IMR-90 (cell line): Measurements from ENCODE around the gene GMCL1. TPM values are rescaled to one million over a fixed set of nuclear protein-coding genes. Genes with fewer than 3 reads are reported as not detected.

Experiments used
- ATAC-seq: fragments of 200-7000 bp; cut with Tn5 transposase; 2 replicates; pipeline ENCODE4 v1.9.1; 2020; ENCODE audit warnings: low read depth, mild to moderate bottlenecking, moderate library complexity
- BruUV-seq: library from RNA; stranded (reverse); fragments of 400-500 nt; replicated peaks from 2 replicates; lab custom pipeline; 2021; lab: Mats Ljungman, UMichigan
- CTCF ChIA-PET: fragments of 300-600 bp; formaldehyde crosslinking; extraction: SDS; loops from one replicate; lab custom pipeline; 2021; ENCODE audit warnings: antibody characterized with exemption; lab: Yijun Ruan, JAX
- POLR2A ChIA-PET: fragments of 300-600 bp; sonication (Branson Sonifier 250); formaldehyde crosslinking; loops from one replicate; lab custom pipeline; 2022; ENCODE audit warnings: antibody characterized with exemption; ENCODE audit not compliant: unreplicated experiment; lab: Charles Lee
- DNase-seq: peaks from one replicate; pipeline ENCODE4 v3.0.0; 2013
- H2AFZ ChIP-seq: replicated peaks from 2 replicates; pipeline ENCODE3; 2013; ENCODE audit warnings: low read length, mild to moderate bottlenecking; ENCODE audit not compliant: poor library complexity
- H2AK5ac ChIP-seq: 2 replicates; pipeline ENCODE4 v1.6.1; 2013; ENCODE audit warnings: low read depth, low read length, inconsistent platforms
- H2AK9ac ChIP-seq: replicated peaks from 2 replicates; pipeline ENCODE3; 2013; ENCODE audit warnings: mild to moderate bottlenecking, low read depth, low read length, moderate library complexity; ENCODE audit not compliant: poor library complexity
- H2BK120ac ChIP-seq: 2 replicates; pipeline ENCODE4 v1.6.1; 2013; ENCODE audit warnings: low read depth, low read length, inconsistent platforms
- H2BK15ac ChIP-seq: 3 replicates; pipeline ENCODE4 v1.6.1; 2013; ENCODE audit warnings: low read depth, low read length, inconsistent platforms
- H2BK20ac ChIP-seq: 2 replicates; pipeline ENCODE4 v1.6.1; 2013; ENCODE audit warnings: low read depth, mild to moderate bottlenecking, inconsistent platforms, low read length, moderate library complexity
- H2BK5ac ChIP-seq: 2 replicates; pipeline ENCODE4 v1.6.1; 2013; ENCODE audit warnings: mild to moderate bottlenecking, low read depth, low read length, inconsistent platforms; ENCODE audit not compliant: poor library complexity, severe bottlenecking
- H3K14ac ChIP-seq: replicated peaks from 2 replicates; pipeline ENCODE4 v1.6.1; 2013; ENCODE audit warnings: low read depth, low read length, inconsistent platforms
- H3K18ac ChIP-seq: 2 replicates; pipeline ENCODE4 v1.6.1; 2013; ENCODE audit warnings: low read depth, low read length, control low read depth
- H3K23ac ChIP-seq: 2 replicates; pipeline ENCODE4 v1.6.1; 2013; ENCODE audit warnings: low read depth, low read length, inconsistent platforms
- H3K27ac ChIP-seq: 2 replicates; pipeline ENCODE4 v1.5.1; 2013; ENCODE audit warnings: mild to moderate bottlenecking, control low read depth, low read length; ENCODE audit not compliant: insufficient read depth
- H3K27me3 ChIP-seq: 2 replicates; pipeline ENCODE4 v1.6.1; 2013; ENCODE audit warnings: low read length; ENCODE audit not compliant: control insufficient read depth, insufficient read depth
- H3K36me3 ChIP-seq: 2 replicates; pipeline ENCODE4 v1.6.1; 2013; ENCODE audit warnings: low read length, mixed read lengths; ENCODE audit not compliant: control insufficient read depth, insufficient read depth
- H3K4ac ChIP-seq: 2 replicates; pipeline ENCODE4 v1.6.1; 2013; ENCODE audit warnings: low read depth, low read length, inconsistent platforms
- H3K4me1 ChIP-seq: 2 replicates; pipeline ENCODE4 v1.6.1; 2013; ENCODE audit warnings: low read length, mixed read lengths; ENCODE audit not compliant: control insufficient read depth, insufficient read depth
- H3K4me2 ChIP-seq: 2 replicates; pipeline ENCODE4 v1.6.1; 2013; ENCODE audit warnings: low read depth, mild to moderate bottlenecking, control low read depth, low read length, moderate library complexity
- H3K4me3 ChIP-seq: 2 replicates; pipeline ENCODE4 v1.5.1; 2013; ENCODE audit warnings: low read depth, mild to moderate bottlenecking, control low read depth, low read length, moderate library complexity; ENCODE audit not compliant: insufficient read depth
- H3K56ac ChIP-seq: 2 replicates; pipeline ENCODE4 v1.6.1; 2013; ENCODE audit warnings: low read length, inconsistent platforms; ENCODE audit not compliant: insufficient read depth; ENCODE audit errors: extremely low read depth
- H3K79me1 ChIP-seq, 2 experiments: 2 replicates each; pipeline ENCODE4 v1.6.1; 2013; ENCODE audit warnings: low read length in 2 of 2, inconsistent platforms in 1 of 2, low read depth in 1 of 2
- H3K9ac ChIP-seq: 2 replicates; pipeline ENCODE4 v1.6.1; 2013; ENCODE audit warnings: low read depth, low read length, control low read depth
- H3K9me1 ChIP-seq: 2 replicates; pipeline ENCODE4 v1.6.1; 2013; ENCODE audit warnings: low read length, inconsistent platforms; ENCODE audit not compliant: insufficient read depth
- H3K9me3 ChIP-seq: 2 replicates; pipeline ENCODE4 v1.6.1; 2013; ENCODE audit warnings: low read length; ENCODE audit not compliant: control insufficient read depth, insufficient read depth
- H4K20me1 ChIP-seq: 2 replicates; pipeline ENCODE4 v1.6.1; 2013; ENCODE audit warnings: low read length, inconsistent platforms; ENCODE audit not compliant: insufficient read depth
- H4K5ac ChIP-seq: 2 replicates; pipeline ENCODE4 v1.6.1; 2013; ENCODE audit warnings: mild to moderate bottlenecking, low read depth, low read length, control low read depth
- H4K8ac ChIP-seq, 2 experiments: 2 replicates each; pipeline ENCODE4 v1.6.1; 2013; ENCODE audit warnings: low read depth in 2 of 2, low read length in 2 of 2, control low read depth in 1 of 2, inconsistent platforms in 1 of 2
- H4K91ac ChIP-seq: 2 replicates; pipeline ENCODE4 v1.6.1; 2013; ENCODE audit warnings: low read depth, low read length, inconsistent platforms; ENCODE audit not compliant: insufficient read depth
- FOS ChIP-seq: fragments of 150-350 bp; IDR thresholded peaks from 2 replicates; pipeline ENCODE4 v1.6.1; 2016; ENCODE audit warnings: low read depth, low read length
- MAFK ChIP-seq: IDR thresholded peaks from 2 replicates; pipeline ENCODE4 v1.6.1; 2012; ENCODE audit warnings: low read depth, low read length, improper control_type of control experiment
- WGBS, 2 experiments: methylation state at CpG; one replicate each; pipeline versions ENCODE4 v1.1.5 to v1.1.7; 2013; ENCODE audit warnings: missing lambda C conversion rate in 2 of 2; ENCODE audit not compliant: insufficient read length in 1 of 2; ENCODE audit errors: extremely low coverage in 2 of 2; 5-methylcytosine and 5-hydroxymethylcytosine counted together
- dilution Hi-C: fragments of 300-500 bp; cut with HindIII; formaldehyde crosslinking; loops from one replicate; pipeline ENCODE4 v1.14.3; 2018; ENCODE audit warnings: low sequenced_read_pairs; ENCODE audit not compliant: unreplicated experiment
- in situ Hi-C: fragments of 300-500 bp; cut with MboI; formaldehyde crosslinking; loops from 3 replicates; pipeline ENCODE4 v1.14.3; 2019; ENCODE audit warnings: low sequenced_read_pairs, inconsistent platforms, mixed read lengths
- intact Hi-C: fragments of 100-400 bp; cut with micrococcal nuclease; formaldehyde crosslinking; loops from 2 replicates; pipeline ENCODE4 v1.10.0; 2022
- polyA plus RNA-seq, 3 experiments: library from polyadenylated mRNA; depleted of rRNA; stranded (reverse); fragments of >200 nt; gene quantifications; 2 replicates each; pipeline ENCODE4 v1.2.3, GENCODE V29; 2012; ENCODE audit warnings: low replicate concordance in 1 of 3
- total RNA-seq: library from RNA; depleted of rRNA; stranded (reverse); fragments of >200 nt; gene quantifications from 2 replicates; pipeline ENCODE4 v1.2.3, GENCODE V29; 2012

The GMCL1 gene
- total and polyA plus RNA-seq, 2 of the 4 experiments (the other 2 are of a cell fraction) = 2.8 to 3.4 TPM

- peak overlapping the region; percentile 21; the same call in 1 of the 2 replicates for H3K4me2 ChIP-seq
- no peak overlapping the region for H2AK5ac ChIP-seq
- no peak overlapping the region for H2BK20ac ChIP-seq
- no TSS peak for BruUV-seq
- H3K4ac ChIP-seq = peak overlapping the region; percentile 22; the same call in 1 of the 2 replicates
- H2BK15ac ChIP-seq = no peak overlapping the region
- no peak overlapping the region for H3K27ac ChIP-seq
- H2BK120ac ChIP-seq = no peak overlapping the region
- no peaks in the 10 kb centered on the region; the same call in 1 of the 2 replicates for H3K36me3 ChIP-seq
- DNase-seq (peak; percentile 84), ATAC-seq (peak; percentile 67)
- peaks cover 7% of the 10 kb centered on the region; the same call in 1 of the 2 replicates for H3K4me1 ChIP-seq
- no peaks in the 10 kb centered on the region for H3K9me3 ChIP-seq
- ChIA-PET CTCF (interaction anchor here (1.3 to 2.2 kb wide), 2 partner anchors 18 to 74 kb away, joined by 4 to 6 read pairs; no protein-coding TSS in a partner anchor), POLR2A (no interaction called here)
- H3K4me3 ChIP-seq = no peak overlapping the region
- 0 out of 2 replicates have a peak overlapping the region, but pooled peaks have one; percentile 38 for H3K14ac ChIP-seq
- 0 out of 4 replicates have a peak overlapping the region, but pooled peaks of 1 of the 2 experiments have one; percentile 44 for H4K8ac ChIP-seq
- no CpG with 5 or more reads among the region's 4 CpGs for WGBS, 2 experiments
- peaks cover 2% of the 10 kb centered on the region; the same call in 1 of the 2 replicates for H4K20me1 ChIP-seq
- H4K5ac ChIP-seq = no peak overlapping the region
- no peak overlapping the region for H2AK9ac ChIP-seq
- in situ Hi-C loops (no loop called here), intact Hi-C loops (loop anchor here (5.0 kb wide), 1 partner anchor 57 kb away; the partner anchor contains the start of gene ANXA4), dilution Hi-C loops (no loop called here)
- no peak overlapping the region; the same call in 1 of the 2 replicates for H3K9ac ChIP-seq
- TF ChIP-seq FOS (no peak), MAFK (peak; percentile 23; the same call in 1 of the 2 replicates)
- H2BK5ac ChIP-seq = no peak overlapping the region
- no peaks in the 10 kb centered on the region for H3K9me1 ChIP-seq
- no peak overlapping the region for H3K23ac ChIP-seq
- H3K56ac ChIP-seq = no peak overlapping the region
- no peak overlapping the region for H2AFZ ChIP-seq
- no peak overlapping the region for H3K18ac ChIP-seq
- no peaks in the 10 kb centered on the region for H3K27me3 ChIP-seq
- no peaks in the 10 kb centered on the region; a peak in 2 of 4 replicates for H3K79me1 ChIP-seq
- no peak overlapping the region for H4K91ac ChIP-seq
Measured at GRCh38 chr2:69798909-69799526, 30.4 kb upstream of the GMCL1 start.
